ENCODE data around the gene NDOR1.

DNA sequence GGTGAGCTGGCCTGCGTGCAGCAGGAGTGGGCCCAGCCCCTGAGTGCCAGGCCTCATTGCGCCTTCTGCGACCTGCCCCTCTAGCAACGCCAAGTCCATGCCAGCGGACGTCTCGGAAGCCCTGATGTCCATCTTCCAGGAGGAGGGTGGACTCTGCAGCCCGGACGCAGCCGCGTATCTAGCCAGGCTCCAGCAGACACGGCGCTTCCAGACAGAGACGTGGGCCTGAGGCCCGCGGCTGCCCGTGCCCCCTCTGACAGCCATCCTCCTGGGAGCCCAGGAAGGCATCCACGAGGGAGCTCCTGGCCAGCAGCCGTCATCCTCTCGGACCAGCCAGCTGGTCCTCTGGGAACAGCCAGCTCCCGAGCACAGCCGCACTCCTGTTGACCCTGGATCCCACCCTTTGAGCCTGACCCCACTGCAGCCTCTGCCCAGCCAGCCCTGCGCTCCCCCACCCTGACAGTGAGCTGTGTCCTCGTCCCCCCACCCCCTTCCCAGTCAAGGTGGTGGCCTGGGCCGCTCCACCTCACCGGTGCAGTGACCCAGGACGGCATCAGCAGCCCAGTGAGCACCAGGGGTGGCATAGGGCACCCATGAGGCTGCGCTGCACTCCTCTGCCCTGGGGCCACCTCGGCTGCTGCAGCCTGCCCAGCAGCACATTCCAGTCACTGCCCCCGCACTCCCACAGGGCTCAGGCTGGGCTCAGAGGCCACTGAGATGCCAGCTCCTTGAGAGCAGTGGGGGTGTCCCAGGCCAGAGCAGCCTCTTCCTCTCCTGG is 10.9 kb downstream of the NDOR1 start:
- TF ChIP-seq, protein P1, sequence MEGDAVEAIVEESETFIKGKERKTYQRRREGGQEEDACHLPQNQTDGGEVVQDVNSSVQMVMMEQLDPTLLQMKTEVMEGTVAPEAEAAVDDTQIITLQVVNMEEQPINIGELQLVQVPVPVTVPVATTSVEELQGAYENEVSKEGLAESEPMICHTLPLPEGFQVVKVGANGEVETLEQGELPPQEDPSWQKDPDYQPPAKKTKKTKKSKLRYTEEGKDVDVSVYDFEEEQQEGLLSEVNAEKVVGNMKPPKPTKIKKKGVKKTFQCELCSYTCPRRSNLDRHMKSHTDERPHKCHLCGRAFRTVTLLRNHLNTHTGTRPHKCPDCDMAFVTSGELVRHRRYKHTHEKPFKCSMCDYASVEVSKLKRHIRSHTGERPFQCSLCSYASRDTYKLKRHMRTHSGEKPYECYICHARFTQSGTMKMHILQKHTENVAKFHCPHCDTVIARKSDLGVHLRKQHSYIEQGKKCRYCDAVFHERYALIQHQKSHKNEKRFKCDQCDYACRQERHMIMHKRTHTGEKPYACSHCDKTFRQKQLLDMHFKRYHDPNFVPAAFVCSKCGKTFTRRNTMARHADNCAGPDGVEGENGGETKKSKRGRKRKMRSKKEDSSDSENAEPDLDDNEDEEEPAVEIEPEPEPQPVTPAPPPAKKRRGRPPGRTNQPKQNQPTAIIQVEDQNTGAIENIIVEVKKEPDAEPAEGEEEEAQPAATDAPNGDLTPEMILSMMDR (conservative IDR thresholded peaks at IDR 0.05) = no peak
- TF ChIP-seq EZH2 (IDR thresholded peaks at IDR 0.05; ENCODE audit: low read depth) = no peak
